GM19193 (cell line): ENCODE measurements around the gene BEGAIN.

Experiments
- POLR2A ChIP-seq: IDR thresholded peaks from 4 replicates; pipeline ENCODE4 v1.6.1; 2011; ENCODE audit not compliant: insufficient read depth, insufficient read length; ENCODE audit errors: extremely low read depth

Gene BEGAIN

DNA sequence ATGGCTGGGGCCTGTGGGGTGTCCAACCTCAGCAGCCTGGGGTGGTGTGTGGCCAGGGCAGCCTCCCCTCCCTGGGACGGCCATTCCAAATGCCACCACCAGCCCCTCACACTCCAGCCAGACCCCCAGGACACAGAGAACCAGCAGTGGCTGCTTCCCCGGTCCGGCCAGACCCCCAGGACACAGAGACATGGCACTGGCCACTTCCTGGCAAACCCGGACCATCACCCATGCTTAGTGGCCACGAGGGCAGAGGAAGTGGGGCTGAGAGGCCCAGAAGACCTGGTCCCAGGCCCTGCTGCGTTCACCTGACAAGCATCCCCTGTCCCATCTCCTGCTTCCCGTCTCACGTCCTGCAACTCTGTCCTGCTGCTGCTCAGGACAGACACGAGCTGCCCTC, 26.7 kb downstream of the BEGAIN start:
- TF ChIP-seq POLR2A = no peak

DNA sequence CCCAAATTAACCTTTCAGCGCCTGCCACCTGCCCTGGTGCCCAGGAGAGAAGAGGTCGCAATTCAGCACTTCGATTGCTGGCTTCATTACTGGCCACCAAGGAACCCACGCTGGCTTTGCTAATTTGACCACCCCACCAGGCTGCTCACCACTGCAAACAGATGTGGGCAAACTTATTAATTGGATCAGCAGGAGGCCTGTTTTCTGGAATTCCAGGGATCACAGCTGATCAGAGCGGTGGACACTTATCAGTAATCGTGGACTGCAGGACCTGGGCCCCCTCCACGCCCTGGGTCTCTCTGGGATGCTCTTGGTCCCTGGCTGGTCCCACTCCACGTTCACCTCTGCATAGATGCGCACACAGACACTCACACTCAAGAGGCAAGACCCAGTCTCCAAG, 27.8 kb downstream of the BEGAIN start:
- no peak for TF ChIP-seq POLR2A

GRCh38 chr14:100558966-100559365, 28.3 kb downstream of the BEGAIN start:
- TF ChIP-seq POLR2A = no peak

- TF ChIP-seq POLR2A = no peak
Measured at GRCh38 chr14:100558226-100558625, 29.0 kb downstream of the BEGAIN start.

DNA sequence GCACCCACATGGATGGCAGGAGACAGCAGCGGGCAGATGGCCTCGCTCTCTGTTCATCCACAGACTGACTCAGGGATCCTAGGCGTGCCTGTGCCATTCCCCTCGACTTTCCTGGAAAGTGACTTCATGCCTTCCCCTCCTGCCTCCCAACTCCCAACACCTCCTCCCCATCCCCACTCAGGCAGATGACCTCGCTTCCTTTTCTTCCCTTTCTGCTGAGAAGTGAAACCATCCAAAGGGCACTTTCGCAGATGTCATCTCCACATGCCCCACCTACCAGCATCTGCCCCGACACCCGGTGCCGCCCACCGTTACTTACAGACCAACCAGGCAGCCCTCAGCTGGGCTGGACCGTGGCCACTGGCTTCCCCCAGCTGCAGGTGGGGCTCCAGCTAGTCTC, 29.6 kb downstream of the BEGAIN start:
- no peak for TF ChIP-seq POLR2A

GRCh38 chr14:100556936-100557505, 30.2 kb downstream of the BEGAIN start:
- TF ChIP-seq POLR2A = no peak

DNA sequence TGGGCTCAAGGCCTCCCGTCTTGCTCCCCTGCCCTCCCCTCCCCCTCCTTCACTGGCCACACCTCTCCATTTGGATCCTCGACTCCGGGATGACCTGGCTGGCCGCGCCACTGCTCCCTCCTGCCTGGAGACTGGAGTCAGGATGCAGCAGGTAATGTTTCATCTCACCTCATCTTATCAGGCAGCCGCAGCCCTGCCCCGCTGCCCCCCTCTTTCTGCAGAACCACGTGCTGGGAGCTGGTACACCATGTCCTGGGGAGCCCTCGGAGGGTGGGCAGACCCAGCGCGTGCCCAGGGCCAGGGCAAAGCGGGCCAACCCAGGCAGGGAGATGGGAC, 31.1 kb downstream of the BEGAIN start:
- TF ChIP-seq POLR2A = no peak

DNA sequence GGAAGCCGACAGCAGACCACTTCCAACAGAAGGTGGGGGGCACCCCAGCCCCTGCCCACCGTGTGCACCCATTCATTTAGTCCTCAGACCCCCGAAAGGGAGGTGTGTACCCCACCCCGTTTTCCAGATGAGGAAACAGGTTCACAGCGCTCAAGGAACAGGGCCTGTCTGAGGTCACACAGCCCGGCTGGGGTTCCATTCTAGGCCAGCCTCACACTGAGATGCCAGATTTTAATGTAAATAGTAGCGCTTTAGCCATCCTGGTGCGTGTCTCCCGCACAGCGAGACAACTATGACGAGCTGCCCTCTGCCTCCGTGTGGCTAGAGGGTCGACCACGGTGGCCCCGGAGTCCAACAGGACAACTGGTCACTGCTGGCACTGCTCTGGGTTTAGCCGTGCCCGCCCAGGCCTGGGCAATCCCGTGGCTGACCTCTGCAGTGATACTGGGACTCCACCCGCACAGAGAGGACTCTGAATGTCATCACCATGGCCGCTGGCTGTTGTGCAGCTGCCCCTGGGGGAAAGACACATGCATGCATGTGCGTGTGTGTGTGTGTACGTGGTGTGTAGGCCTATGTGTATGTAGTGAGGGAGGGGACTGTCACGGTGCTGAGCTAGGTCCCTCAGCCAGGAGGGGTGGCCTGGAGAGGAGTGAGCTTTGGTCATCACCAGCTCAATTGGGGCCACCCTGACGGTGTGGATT, 31.6 kb downstream of the BEGAIN start:
- no peak for TF ChIP-seq POLR2A

DNA sequence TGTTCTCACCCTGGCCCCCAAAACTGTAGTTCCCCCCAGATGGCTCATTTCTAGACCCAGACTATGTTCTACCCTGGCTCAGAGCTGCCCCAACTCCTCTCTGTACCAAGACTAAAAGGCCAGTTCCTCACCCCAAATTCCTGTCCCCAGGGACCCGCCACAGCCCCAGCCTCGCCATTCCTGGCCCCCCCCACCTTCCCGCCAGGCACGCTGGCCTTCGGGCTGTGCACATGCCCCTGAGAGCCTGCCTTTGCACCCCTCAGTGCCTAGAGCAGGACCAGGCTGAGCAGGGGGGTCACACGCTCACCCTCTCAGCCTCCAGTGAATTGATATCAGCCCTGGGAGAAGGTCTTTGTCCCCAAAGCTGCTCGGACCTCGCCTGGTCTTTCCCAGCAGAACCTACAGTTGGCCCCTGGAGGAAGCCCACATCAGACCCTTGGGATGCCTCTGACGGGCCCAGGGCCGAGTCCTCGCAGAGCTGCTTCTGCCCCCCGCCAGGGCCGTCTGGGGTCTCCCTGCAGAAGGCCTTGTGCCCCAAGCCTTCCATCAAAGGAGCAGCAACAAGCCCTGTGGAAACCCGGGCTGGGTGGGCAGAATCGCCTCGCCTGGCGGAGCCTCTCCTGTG, 32.4 kb downstream of the BEGAIN start:
- TF ChIP-seq POLR2A = no peak

DNA sequence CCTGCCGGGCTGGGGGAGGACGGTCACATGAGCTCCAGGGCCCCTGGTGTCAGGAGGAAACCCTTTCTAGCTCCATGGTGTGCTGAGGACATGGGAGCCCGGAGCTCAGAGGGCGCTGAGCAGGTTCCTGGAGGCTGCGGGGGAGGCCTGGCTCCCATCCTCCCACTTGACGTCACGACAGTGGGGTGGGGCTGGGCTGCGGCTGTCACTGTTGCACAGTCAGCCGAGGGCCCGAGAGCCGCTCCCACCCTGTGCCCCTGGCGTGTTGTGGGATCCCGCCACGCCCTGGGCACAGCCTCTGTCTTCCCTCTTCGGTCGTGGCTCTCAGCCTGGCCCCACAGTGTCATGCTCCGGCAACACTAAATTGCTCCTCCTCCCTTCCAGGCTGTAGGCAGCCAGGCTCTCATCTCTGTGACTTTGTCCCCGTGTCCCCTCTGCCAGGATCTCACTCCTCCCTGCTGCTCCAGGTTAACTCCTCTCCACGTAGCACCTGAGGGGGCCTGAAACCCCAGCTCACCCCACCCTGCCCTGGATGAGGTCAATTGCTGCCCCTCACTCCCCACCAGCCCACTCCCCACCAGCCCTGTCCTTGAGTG, 33.0 kb downstream of the BEGAIN start:
- no peak for TF ChIP-seq POLR2A

DNA sequence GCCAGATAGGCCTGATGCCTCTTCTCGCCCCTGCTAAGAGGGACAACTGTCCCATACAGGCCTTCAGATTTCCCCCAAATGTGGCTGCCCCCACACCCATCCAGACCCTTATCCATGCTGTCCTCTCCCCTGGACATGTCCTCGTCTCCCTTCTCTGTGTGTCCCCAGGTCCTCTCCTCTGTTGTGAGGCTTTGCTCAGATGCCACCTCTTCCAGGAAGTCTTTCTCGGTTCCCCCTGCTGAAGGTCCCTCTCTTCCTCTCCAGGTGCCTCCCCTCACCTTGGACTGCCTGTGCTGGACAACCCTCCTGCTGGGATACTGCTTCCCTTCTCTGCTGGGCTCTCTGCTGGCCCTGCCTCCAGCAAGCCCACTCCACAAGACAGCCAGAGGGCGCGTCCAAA, 33.7 kb downstream of the BEGAIN start:
- TF ChIP-seq POLR2A = no peak

GRCh38 chr14:100552524-100553125, 34.6 kb downstream of the BEGAIN start:
- no peak for TF ChIP-seq POLR2A

- TF ChIP-seq POLR2A = no peak
Measured at GRCh38 chr14:100551056-100551455, 36.2 kb downstream of the BEGAIN start.

DNA sequence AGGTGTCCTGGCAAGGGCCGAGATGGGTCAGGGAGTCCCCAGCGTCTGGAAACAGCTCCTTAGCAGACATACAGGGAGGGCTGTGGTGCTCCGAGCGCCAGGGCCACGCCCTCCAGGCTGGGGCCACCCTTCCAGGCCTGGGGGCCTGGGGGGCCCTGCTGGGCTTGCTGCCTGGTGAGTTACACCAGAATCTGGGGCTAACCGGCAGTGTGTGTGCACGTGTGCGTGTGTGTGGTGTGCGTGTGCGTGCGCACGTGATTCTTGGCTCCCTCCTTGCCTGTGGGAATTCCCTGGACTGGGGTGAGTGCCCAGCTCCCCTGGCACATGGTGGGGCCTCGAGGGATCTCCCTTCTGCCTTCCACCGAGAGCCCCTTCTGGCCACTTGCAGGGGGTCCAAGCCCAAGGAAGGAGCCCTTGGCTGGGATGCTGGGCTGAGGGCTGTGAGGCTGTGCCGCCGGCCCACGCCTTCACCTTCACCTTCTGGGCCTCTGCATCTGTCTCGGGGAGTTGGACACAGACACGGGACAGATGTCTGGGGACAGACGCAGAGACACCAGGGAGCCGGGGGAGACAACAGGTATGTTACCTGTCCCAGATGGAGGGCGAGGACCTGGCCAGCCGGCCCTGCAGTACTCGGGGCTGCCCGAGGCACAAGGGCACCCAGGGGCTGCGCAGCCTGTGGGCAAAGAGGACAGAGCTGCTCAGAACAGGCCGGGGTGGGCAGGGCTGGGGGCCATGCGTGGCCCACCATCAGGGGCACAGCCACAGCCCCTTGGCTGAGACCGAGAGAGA, 37.2 kb downstream of the BEGAIN start:
- TF ChIP-seq POLR2A = no peak

DNA sequence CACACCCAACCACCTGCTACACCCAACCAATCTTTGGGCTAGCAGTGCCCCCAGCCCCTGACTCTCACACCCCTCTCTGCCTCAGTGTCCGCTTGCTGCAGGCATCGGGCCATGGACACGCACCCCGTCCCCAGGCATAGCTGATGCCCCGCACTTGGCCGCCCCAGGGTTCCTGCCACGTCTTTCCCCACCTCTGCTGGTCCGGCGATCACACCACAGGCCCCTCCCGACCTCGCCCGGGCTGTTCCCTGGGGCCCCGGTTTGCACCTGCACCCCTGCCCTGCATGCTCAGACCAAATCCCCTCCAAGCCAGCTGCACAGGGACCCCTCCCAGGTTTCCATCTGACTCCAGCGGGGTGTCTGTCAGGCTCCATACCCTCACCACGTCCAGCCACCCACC, 38.3 kb downstream of the BEGAIN start:
- no peak for TF ChIP-seq POLR2A
